H1 (cell line): ENCODE results near the gene SLC36A4. TPM values are rescaled to one million over a fixed set of nuclear protein-coding genes. Genes with fewer than 3 reads are reported as not detected.

Experiments
- MAFK ChIP-seq: IDR thresholded peaks from 2 replicates; pipeline ENCODE4 v1.6.1; 2012; ENCODE audit warnings: low read depth, mild to moderate bottlenecking, improper control_type of control experiment, low read length
- TBP ChIP-seq: IDR thresholded peaks from 2 replicates; pipeline ENCODE4 v1.6.1; 2011; ENCODE audit warnings: low read depth, low read length, improper control_type of control experiment
- ZNF274 ChIP-seq: IDR thresholded peaks from 2 replicates; pipeline ENCODE4 v1.7.0; 2012; ENCODE audit warnings: low read length, borderline replicate concordance; ENCODE audit errors: extremely low read depth
- polyA plus RNA-seq, 7 experiments: library from polyadenylated mRNA; depleted of rRNA in 3 of 7; stranded (reverse) in 5 of 7; unstranded in 2 of 7; fragments of >200 nt in 5 of 7; fragments of 200-250 nt in 2 of 7; gene quantifications; 1 replicate in 5 of 7; 2 replicates in 1 of 7; 4 replicates in 1 of 7; pipeline versions ENCODE4 v1.2.1 to v1.2.3, GENCODE V29; 2011 to 2013; ENCODE audit warnings: missing spikeins in 2 of 7, mixed read lengths in 2 of 7
- total RNA-seq: library from RNA; stranded (reverse); fragmentation: NEBNext Ultra II Directional; extraction: Animal tissue kit (Norgen Biotek cat#: 25700); gene quantifications from 2 replicates; pipeline ENCODE4 v1.2.1, GENCODE V29; 2021

The SLC36A4 gene
- total and polyA plus RNA-seq, 2 of the 8 experiments (the other 6 are each of a cell fraction or from before 2014, with no cell fraction given): 10.2 to 22.7 TPM

DNA sequence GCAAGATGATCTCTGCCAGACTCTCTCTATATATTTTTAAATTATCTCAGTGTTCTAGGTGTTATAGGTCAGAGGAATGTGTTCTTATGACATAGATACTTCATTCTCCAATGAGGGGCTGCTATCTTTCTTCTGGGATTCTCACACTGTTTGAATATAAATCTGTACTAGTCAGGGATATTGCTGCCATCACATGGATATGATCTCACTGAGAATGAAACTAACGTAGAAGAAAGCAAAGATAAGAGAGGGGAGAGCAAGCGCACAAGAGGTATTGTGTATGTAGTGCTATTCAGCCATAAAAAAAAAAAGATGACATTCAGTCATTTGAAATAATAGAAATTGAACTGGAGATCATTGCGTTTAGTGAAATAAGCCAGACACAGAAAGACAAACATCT lies 42.2 kb upstream of the SLC36A4 start (continued):
- TF ChIP-seq TBP: no peak
- no peak for TF ChIP-seq MAFK
- no peak for TF ChIP-seq ZNF274
